Left ventricle myocardium inferior (tissue), 1 donor: ENCODE data around the gene BTG4. TPM values are rescaled to one million over a fixed set of nuclear protein-coding genes. Genes with fewer than 3 reads are reported as not detected.

Experiments
- DNase-seq: peaks from one replicate; pipeline ENCODE4 v3.0.0-alpha.2; 2020
- H3K27ac ChIP-seq: fragments of 200-600 bp; replicated peaks from 2 replicates; pipeline ENCODE4 v1.8.0; 2021
- H3K27me3 ChIP-seq: fragments of 200-600 bp; 2 replicates; pipeline ENCODE4 v1.8.0; 2021; ENCODE audit warnings: low read depth
- H3K36me3 ChIP-seq: fragments of 200-600 bp; 2 replicates; pipeline ENCODE4 v1.8.0; 2021
- H3K4me1 ChIP-seq: fragments of 200-600 bp; 2 replicates; pipeline ENCODE4 v1.8.0; 2021
- H3K4me3 ChIP-seq: fragments of 200-600 bp; 2 replicates; pipeline ENCODE4 v1.8.0; 2021; ENCODE audit warnings: mild to moderate bottlenecking, moderate library complexity
- H3K9me3 ChIP-seq: fragments of 200-600 bp; replicated peaks from 2 replicates; pipeline ENCODE4 v1.8.0; 2021
- intact Hi-C: fragments of 100-400 bp; cut with micrococcal nuclease; formaldehyde crosslinking; loops from one replicate; pipeline ENCODE4 v1.11.0; 2022
- total RNA-seq: library from RNA; stranded (reverse); fragmentation: NEBNext Ultra II Directional; extraction: Animal tissue kit (Norgen Biotek cat#: 25700); gene quantifications from one replicate; pipeline ENCODE4 v1.2.1, GENCODE V29; 2021
- TF ChIP-seq, protein P1 (sequence below): fragments of 200-600 bp; IDR thresholded peaks from 2 replicates; pipeline ENCODE4 v1.8.0; 2021; ENCODE audit warnings: antibody characterized with exemption, mild to moderate bottlenecking, borderline replicate concordance
- donor health status: DM: no; HTN: yes; CAD: no; lungs with severe emphysema.

The BTG4 gene
- total RNA-seq, 1 donor from 2014 or later, result not detected

DNA sequence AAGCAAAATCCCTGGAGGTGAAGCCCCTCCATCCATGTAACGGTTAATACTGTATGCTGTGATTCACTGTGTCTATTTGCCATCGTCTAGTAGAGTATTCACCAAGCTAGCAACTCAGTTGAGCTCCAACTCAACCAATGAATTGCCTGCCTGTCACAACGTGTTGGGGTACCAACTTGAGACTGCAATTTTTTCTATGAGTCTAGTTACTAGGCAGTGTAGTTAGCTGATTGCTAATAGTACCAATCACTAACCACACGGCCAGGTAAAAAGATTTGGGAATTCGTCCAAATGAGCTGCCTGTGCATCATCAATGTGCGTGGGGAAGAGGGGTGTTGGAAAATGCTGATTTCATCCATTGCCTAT, 1.0 kb upstream of the BTG4 start:
- no peak for DNase-seq
- TF ChIP-seq, protein P1, sequence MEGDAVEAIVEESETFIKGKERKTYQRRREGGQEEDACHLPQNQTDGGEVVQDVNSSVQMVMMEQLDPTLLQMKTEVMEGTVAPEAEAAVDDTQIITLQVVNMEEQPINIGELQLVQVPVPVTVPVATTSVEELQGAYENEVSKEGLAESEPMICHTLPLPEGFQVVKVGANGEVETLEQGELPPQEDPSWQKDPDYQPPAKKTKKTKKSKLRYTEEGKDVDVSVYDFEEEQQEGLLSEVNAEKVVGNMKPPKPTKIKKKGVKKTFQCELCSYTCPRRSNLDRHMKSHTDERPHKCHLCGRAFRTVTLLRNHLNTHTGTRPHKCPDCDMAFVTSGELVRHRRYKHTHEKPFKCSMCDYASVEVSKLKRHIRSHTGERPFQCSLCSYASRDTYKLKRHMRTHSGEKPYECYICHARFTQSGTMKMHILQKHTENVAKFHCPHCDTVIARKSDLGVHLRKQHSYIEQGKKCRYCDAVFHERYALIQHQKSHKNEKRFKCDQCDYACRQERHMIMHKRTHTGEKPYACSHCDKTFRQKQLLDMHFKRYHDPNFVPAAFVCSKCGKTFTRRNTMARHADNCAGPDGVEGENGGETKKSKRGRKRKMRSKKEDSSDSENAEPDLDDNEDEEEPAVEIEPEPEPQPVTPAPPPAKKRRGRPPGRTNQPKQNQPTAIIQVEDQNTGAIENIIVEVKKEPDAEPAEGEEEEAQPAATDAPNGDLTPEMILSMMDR, result no peak
- no peak overlapping the region for H3K27ac ChIP-seq
- peaks cover 23% of the 10 kb centered on the region for H3K4me1 ChIP-seq
- H3K4me3 ChIP-seq, result peak overlapping the region; percentile 64
- intact Hi-C loops, result no loop called here
- H3K9me3 ChIP-seq, result no peaks in the 10 kb centered on the region
- peaks cover 64% of the 10 kb centered on the region for H3K27me3 ChIP-seq
- no peaks in the 10 kb centered on the region for H3K36me3 ChIP-seq

DNA sequence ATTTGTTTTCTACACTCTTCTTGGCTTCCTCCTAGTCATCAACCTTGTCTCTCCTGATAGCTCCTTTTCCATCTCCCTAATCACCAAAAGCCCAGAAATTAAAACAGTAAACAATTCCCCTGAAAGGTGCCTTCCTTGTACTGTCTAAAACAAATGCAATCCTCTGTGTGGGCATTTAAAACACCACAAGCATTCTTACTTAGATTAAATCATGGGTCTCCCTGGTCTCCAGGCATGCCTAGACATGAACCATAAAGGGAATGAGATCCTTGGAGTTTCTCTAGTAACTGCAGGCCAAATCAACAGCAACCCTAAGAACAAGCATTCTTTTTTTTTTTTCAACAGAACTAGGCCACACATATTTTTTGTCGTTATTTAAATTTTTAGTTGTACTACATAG, 1.9 kb downstream of the BTG4 start:
- H3K4me3 ChIP-seq, result no peak overlapping the region
- no peak for DNase-seq
- H3K27ac ChIP-seq, result no peak overlapping the region
- intact Hi-C loops, result no loop called here
- H3K27me3 ChIP-seq, result peaks cover 64% of the 10 kb centered on the region
- peaks cover 23% of the 10 kb centered on the region for H3K4me1 ChIP-seq
- no peaks in the 10 kb centered on the region for H3K9me3 ChIP-seq
- no peaks in the 10 kb centered on the region for H3K36me3 ChIP-seq
- TF ChIP-seq, protein P1, result no peak

DNA sequence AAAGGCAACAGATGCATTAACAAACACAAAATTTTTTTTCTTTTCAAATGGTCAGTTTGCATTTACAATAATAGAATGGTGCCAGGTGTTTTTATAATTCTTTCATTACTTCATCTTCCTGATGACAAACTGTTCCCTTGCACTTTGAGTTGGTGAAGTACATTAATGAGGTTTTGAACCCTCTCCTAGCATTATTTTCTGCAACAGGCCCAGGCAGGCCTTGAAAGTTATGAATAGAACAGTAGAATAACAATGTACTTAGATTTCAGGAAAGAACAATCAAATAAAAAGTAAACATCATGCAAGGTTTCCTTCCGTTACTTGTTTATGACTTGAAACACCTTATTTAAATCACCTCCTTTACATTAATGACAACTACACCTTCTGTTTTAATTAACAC, 9.6 kb downstream of the BTG4 start:
- no peak overlapping the region for H3K4me3 ChIP-seq
- no peaks in the 10 kb centered on the region for H3K9me3 ChIP-seq
- TF ChIP-seq, protein P1, result no peak
- no peak for DNase-seq
- no peaks in the 10 kb centered on the region for H3K36me3 ChIP-seq
- no peaks in the 10 kb centered on the region for H3K4me1 ChIP-seq
- intact Hi-C loops, result no loop called here
- no peak overlapping the region for H3K27ac ChIP-seq
- H3K27me3 ChIP-seq, result peaks cover 3% of the 10 kb centered on the region

DNA sequence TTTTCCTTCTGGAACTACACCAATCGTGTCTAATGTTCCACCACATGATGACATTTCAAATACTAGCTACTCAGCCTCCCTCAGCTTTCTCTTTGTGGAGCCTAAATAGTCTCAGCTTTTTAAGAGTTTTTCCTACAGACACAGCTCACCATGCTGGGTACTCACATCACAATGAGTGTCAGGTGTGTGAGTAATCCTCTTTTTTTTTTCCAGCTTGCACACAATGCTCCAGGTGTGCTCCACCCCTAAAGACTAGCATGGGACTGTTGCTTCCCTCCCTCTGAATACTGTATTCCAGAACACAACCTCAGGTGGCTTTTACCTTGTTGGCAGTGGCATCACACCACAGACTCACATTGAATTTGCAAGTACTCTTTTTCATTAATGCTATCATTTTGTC, 11.7 kb downstream of the BTG4 start:
- Histone ChIP-seq H3K4me3 (no peak overlapping the region), H3K4me1 (no peaks in the 10 kb centered on the region), H3K27me3 (peaks cover 3% of the 10 kb centered on the region), H3K9me3 (no peaks in the 10 kb centered on the region), H3K27ac (no peak overlapping the region), H3K36me3 (no peaks in the 10 kb centered on the region)
- TF ChIP-seq, protein P1, result no peak
- DNase-seq, result no peak
- intact Hi-C loops, result no loop called here

DNA sequence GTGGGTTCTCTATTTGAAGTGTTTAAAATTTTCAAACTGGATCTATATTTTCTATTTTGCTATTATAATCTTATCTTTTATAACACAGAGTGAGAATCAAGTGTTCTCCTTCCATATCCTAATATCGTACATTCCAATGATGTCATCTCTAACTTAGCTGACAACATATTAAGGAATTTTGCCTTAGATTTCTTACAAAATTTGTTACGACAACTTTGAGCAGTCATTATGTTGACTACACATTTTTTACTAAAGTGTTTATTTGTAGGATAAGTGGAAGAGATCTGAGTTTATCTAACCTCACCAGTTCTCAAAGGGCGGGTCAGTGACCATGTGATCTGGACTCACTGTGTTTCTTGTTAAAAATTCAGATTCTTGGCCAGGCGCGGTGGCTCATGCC, 12.7 kb downstream of the BTG4 start:
- no peaks in the 10 kb centered on the region for H3K4me1 ChIP-seq

More for the DNA sequence above, 12.7 kb downstream of the BTG4 start:
- TF ChIP-seq, protein P1, result no peak
- H3K9me3 ChIP-seq, result no peaks in the 10 kb centered on the region
- H3K27ac ChIP-seq, result no peak overlapping the region
- intact Hi-C loops, result no loop called here
- H3K4me3 ChIP-seq, result no peak overlapping the region
- DNase-seq, result no peak
- no peaks in the 10 kb centered on the region for H3K36me3 ChIP-seq
- H3K27me3 ChIP-seq, result peaks cover 3% of the 10 kb centered on the region
